ENCODE data around the gene RBM38.
A peak's percentile ranks its signal among the peaks of the same experiment; 100 is the strongest.

The RBM38 gene

GRCh38 chr20:57352305-57352704, 38.9 kb upstream of the RBM38 start:
- Histone ChIP-seq H3K9me2 (replicated peaks; ENCODE audit: insufficient read depth, low read length) (no peaks in the 10 kb centered on the region), H2AFZ (ENCODE audit: low read length) (no peak overlapping the region), H3K4me3 (ENCODE audit: low read length) (peak overlapping the region; percentile 99), H3K9me3 (replicated peaks; ENCODE audit: insufficient read depth, low read length) (no peaks in the 10 kb centered on the region), H3K79me2 (ENCODE audit: low read length) (peaks cover 41% of the 10 kb centered on the region; the same call in 1 of the 2 replicates), H3F3A (ENCODE audit: insufficient read depth, low read length) (peaks cover 6% of the 10 kb centered on the region; the same call in 1 of the 2 replicates), H4K20me1 (ENCODE audit: insufficient read depth, low read length) (0 out of 2 replicates have a peak, but pooled peaks cover 4% of the 10 kb centered on the region), H3K9ac (ENCODE audit: low read length) (peak overlapping the region; percentile 96), H3K27me3 (replicated peaks; ENCODE audit: insufficient read depth, low read length) (peaks cover 8% of the 10 kb centered on the region; the same call in 1 of the 2 replicates), H3K4me2 (ENCODE audit: low read depth, low read length) (peak overlapping the region; percentile 97), H3K36me3 (replicated peaks; ENCODE audit: insufficient read depth, low read length) (peaks cover 24% of the 10 kb centered on the region), H3K27ac (ENCODE audit: low read length) (peak overlapping the region; percentile 72; the same call in 1 of the 2 replicates), H3K4me1 (ENCODE audit: low read length) (peaks cover 13% of the 10 kb centered on the region; the same call in 1 of the 2 replicates)
- DNase-seq: no peak
- no peak for TF ChIP-seq CTCF (IDR thresholded peaks at IDR 0.05; ENCODE audit: low read length)
- no peak for TF ChIP-seq EZH2 (optimal IDR thresholded peaks at IDR 0.05; ENCODE audit: low read depth, low read length)
- no peak for TF ChIP-seq EZH2phosphoT487 (IDR thresholded peaks at IDR 0.05; ENCODE audit: low read length)

GRCh38 chr20:57353351-57353750, 37.8 kb upstream of the RBM38 start:
- Histone ChIP-seq H3K4me2 (ENCODE audit: low read depth, low read length) (peak overlapping the region; percentile 97), H3F3A (ENCODE audit: insufficient read depth, low read length) (peaks cover 6% of the 10 kb centered on the region; the same call in 1 of the 2 replicates), H3K79me2 (ENCODE audit: low read length) (peaks cover 41% of the 10 kb centered on the region; the same call in 1 of the 2 replicates), H4K20me1 (ENCODE audit: insufficient read depth, low read length) (0 out of 2 replicates have a peak, but pooled peaks cover 4% of the 10 kb centered on the region), H3K9me3 (replicated peaks; ENCODE audit: insufficient read depth, low read length) (no peaks in the 10 kb centered on the region), H3K9ac (ENCODE audit: low read length) (peak overlapping the region; percentile 96), H3K4me3 (ENCODE audit: low read length) (peak overlapping the region; percentile 99), H3K4me1 (ENCODE audit: low read length) (peaks cover 13% of the 10 kb centered on the region; the same call in 1 of the 2 replicates), H3K36me3 (replicated peaks; ENCODE audit: insufficient read depth, low read length) (peaks cover 24% of the 10 kb centered on the region), H3K27ac (ENCODE audit: low read length) (peak overlapping the region; percentile 72), H2AFZ (ENCODE audit: low read length) (no peak overlapping the region), H3K9me2 (replicated peaks; ENCODE audit: insufficient read depth, low read length) (no peaks in the 10 kb centered on the region), H3K27me3 (replicated peaks; ENCODE audit: insufficient read depth, low read length) (no peaks in the 10 kb centered on the region; the same call in 1 of the 2 replicates)
- peak; percentile 73 for DNase-seq
- TF ChIP-seq EZH2 (optimal IDR thresholded peaks at IDR 0.05; ENCODE audit: low read depth, low read length) (no peak), CTCF (IDR thresholded peaks at IDR 0.05; ENCODE audit: low read length) (peak; percentile 35), EZH2phosphoT487 (IDR thresholded peaks at IDR 0.05; ENCODE audit: low read length) (no peak)

GRCh38 chr20:57361517-57361916, 29.7 kb upstream of the RBM38 start:
- Histone ChIP-seq H3K9me2 (replicated peaks; ENCODE audit: insufficient read depth, low read length) (no peaks in the 10 kb centered on the region), H3K4me2 (ENCODE audit: low read depth, low read length) (no peak overlapping the region), H3K4me1 (ENCODE audit: low read length) (no peaks in the 10 kb centered on the region), H3K4me3 (ENCODE audit: low read length) (no peak overlapping the region), H4K20me1 (ENCODE audit: insufficient read depth, low read length) (no peaks in the 10 kb centered on the region), H3K36me3 (replicated peaks; ENCODE audit: insufficient read depth, low read length) (peaks cover 13% of the 10 kb centered on the region; the same call in 1 of the 2 replicates), H3K27ac (ENCODE audit: low read length) (no peak overlapping the region), H2AFZ (ENCODE audit: low read length) (no peak overlapping the region), H3K9me3 (replicated peaks; ENCODE audit: insufficient read depth, low read length) (no peaks in the 10 kb centered on the region), H3K9ac (ENCODE audit: low read length) (no peak overlapping the region), H3K79me2 (ENCODE audit: low read length) (peaks cover 28% of the 10 kb centered on the region), H3K27me3 (replicated peaks; ENCODE audit: insufficient read depth, low read length) (no peaks in the 10 kb centered on the region), H3F3A (ENCODE audit: insufficient read depth, low read length) (no peaks in the 10 kb centered on the region)
- TF ChIP-seq EZH2phosphoT487 (IDR thresholded peaks at IDR 0.05; ENCODE audit: low read length) (no peak), CTCF (IDR thresholded peaks at IDR 0.05; ENCODE audit: low read length) (no peak), EZH2 (optimal IDR thresholded peaks at IDR 0.05; ENCODE audit: low read depth, low read length) (no peak)
- DNase-seq: no peak
